Measurements from ENCODE around the gene TBC1D3.
"Not testable (repeated sequence)": the region's sequence is repeated elsewhere in the genome, so short reads cannot be mapped to it uniquely, and the experiment has no call there.

Gene TBC1D3

DNA sequence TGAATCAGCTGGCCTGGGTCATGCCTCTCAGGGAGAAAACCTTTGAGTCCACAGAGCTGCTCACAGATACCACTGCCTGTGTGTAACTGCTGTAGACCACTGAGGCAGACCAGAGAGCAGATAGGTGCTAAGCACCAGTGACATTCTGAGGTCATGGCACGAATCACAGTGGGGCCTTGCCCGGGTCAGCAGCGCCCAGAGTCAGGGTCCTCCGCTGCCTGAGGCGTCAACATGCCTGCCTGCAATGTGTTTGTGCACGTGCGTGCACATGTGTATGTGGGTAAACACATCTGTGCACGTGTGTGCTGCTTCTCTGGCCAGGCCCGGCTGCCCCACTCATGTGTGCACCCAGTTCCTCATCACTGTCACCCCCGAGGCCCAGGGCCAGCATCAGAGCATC, at the start of gene TBC1D3:
Gene TBC1D3, minus strand, starts transcription at position 101 of the 400 bp plus-strand sequence. CDS start 1,526 bp downstream, outside the sequence.
- H3K9me3 ChIP-seq (ENCODE audit: control insufficient read depth, insufficient read depth, low read length); H3K36me3 ChIP-seq (ENCODE audit: insufficient read depth, low read length); H3K9ac ChIP-seq (ENCODE audit: low read depth, low read length); H3K4me1 ChIP-seq (ENCODE audit: insufficient read depth, low read length): not testable (repeated sequence)

DNA sequence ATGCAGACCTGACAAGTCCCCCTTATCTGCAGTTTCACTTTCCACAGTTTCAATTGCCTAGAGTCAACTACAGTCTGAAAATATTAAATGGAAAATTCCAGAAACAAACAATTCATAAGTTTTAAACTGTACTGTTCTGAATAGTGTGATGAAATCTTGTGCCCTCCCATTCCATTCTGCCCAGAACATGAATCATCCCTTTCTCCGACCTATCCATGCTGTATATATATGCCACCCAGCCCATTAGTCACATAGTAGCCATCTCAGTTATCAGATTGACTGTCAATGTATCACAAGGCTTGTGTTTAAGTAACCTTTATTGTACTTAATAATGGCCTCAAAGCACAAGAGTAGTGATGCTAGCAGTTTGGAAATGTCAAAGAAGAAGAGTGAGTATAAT, 40.4 kb upstream of the TBC1D3 start:
- H3K36me3 ChIP-seq (ENCODE audit: insufficient read depth, low read length); H3K9ac ChIP-seq (ENCODE audit: low read depth, low read length); H3K4me1 ChIP-seq (ENCODE audit: insufficient read depth, low read length); H3K9me3 ChIP-seq (ENCODE audit: control insufficient read depth, insufficient read depth, low read length): not testable (repeated sequence)

DNA sequence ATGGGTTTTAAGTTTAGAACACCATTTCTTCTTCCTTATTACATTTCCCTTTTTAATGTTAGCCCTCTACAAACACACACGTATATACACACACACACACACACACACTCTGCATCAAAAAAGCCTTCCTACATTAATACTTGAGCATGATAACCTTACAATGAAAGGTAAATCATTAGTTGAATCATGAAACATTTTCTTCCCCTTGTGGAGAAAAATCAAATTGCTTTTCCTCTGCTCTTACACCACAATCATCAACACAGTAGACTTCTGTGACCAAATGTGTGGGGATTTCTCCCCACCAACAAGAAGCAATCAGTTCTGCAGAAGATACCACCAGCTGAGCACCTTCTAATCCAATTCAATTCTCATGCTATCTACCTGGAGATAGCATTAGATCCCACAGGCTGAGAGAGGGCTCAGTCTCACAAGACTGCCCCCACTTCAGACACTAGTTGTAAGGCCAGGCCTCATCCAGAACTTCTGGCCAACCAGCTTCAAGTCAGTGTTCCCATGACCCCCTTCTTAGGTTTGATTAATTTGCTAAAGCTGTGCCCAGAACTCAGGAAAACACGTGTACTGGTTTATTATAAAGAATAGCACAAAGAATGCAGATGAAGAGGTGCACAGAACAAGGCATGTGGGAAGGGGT, 33.6 kb upstream of the TBC1D3 start:
- H3K4me1 ChIP-seq (ENCODE audit: insufficient read depth, low read length); H3K9me3 ChIP-seq (ENCODE audit: control insufficient read depth, insufficient read depth, low read length); H3K9ac ChIP-seq (ENCODE audit: low read depth, low read length); H3K36me3 ChIP-seq (ENCODE audit: insufficient read depth, low read length): not testable (repeated sequence)

DNA sequence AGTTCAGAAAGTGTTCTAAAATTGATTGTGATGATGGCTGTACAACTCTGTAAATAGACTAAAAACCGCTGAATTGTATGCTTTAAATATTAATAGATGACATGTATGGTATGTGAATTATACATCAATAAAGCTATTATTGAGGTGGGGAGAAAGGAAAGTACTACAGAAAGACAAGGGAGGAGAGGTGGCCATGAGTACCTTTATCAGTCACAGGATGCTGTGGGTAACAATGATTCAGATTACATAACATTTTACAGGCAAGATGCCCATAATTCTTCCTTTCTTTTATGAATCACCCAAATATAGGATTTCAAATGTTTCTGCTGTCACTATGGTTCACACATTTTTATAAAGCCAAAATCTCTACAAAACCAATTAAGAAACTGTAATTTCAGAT, 28.5 kb upstream of the TBC1D3 start:
- not testable (repeated sequence) for H3K9ac ChIP-seq (ENCODE audit: low read depth, low read length); H3K36me3 ChIP-seq (ENCODE audit: insufficient read depth, low read length); H3K4me1 ChIP-seq (ENCODE audit: insufficient read depth, low read length); H3K9me3 ChIP-seq (ENCODE audit: control insufficient read depth, insufficient read depth, low read length)

GRCh38 chr17:38200271-38200670, 7.9 kb upstream of the TBC1D3 start:
- H3K4me1 ChIP-seq (ENCODE audit: insufficient read depth, low read length); H3K36me3 ChIP-seq (ENCODE audit: insufficient read depth, low read length); H3K9ac ChIP-seq (ENCODE audit: low read depth, low read length); H3K9me3 ChIP-seq (ENCODE audit: control insufficient read depth, insufficient read depth, low read length): not testable (repeated sequence)

GRCh38 chr17:38134860-38135259, 57.5 kb downstream of the TBC1D3 start:
- H3K4me1 ChIP-seq (ENCODE audit: insufficient read depth, low read length); H3K36me3 ChIP-seq (ENCODE audit: insufficient read depth, low read length); H3K9ac ChIP-seq (ENCODE audit: low read depth, low read length); H3K9me3 ChIP-seq (ENCODE audit: control insufficient read depth, insufficient read depth, low read length): not testable (repeated sequence)

Measured in ES-I3 (cell line).